ENCODE measurements around the gene C6orf15.

Gene C6orf15

DNA sequence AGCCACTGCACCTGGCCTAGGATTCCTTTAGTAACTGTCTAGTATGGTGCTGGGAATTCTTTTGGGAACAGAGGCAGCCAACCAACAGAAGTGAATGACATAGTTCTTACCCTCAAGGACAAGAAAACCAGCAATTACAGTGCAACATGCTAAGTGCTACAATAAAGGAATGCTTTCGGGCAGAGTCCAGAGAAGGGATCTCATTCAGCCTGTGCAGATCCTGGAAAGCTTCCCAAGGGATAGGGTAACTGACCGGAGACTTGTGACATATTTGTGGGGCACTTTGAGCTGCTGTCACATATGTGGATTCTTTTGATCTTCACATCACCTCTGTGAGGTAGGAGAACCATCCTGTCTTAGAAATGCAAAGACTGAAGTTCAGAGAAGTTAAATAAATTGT is 46.8 kb downstream of the C6orf15 start:
- TF ChIP-seq, protein P1, sequence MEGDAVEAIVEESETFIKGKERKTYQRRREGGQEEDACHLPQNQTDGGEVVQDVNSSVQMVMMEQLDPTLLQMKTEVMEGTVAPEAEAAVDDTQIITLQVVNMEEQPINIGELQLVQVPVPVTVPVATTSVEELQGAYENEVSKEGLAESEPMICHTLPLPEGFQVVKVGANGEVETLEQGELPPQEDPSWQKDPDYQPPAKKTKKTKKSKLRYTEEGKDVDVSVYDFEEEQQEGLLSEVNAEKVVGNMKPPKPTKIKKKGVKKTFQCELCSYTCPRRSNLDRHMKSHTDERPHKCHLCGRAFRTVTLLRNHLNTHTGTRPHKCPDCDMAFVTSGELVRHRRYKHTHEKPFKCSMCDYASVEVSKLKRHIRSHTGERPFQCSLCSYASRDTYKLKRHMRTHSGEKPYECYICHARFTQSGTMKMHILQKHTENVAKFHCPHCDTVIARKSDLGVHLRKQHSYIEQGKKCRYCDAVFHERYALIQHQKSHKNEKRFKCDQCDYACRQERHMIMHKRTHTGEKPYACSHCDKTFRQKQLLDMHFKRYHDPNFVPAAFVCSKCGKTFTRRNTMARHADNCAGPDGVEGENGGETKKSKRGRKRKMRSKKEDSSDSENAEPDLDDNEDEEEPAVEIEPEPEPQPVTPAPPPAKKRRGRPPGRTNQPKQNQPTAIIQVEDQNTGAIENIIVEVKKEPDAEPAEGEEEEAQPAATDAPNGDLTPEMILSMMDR (conservative IDR thresholded peaks at IDR 0.05; ENCODE audit: low read depth, low read length) = no peak
- no peak for DNase-seq (ENCODE audit: low read depth)
- no peak overlapping the region for H3K4me3 ChIP-seq (ENCODE audit: low read depth, low read length)

- no peak for DNase-seq (ENCODE audit: low read depth)
- H3K4me3 ChIP-seq (ENCODE audit: low read depth, low read length) = no peak overlapping the region
- TF ChIP-seq, protein P1 (conservative IDR thresholded peaks at IDR 0.05; ENCODE audit: low read depth, low read length) = no peak
These were observed 48.4 kb downstream of the C6orf15 start for GRCh38 chr6:31063906-31064435.
